ENCODE data around the gene LRMDA. TPM values are rescaled to one million over a fixed set of nuclear protein-coding genes. Genes with fewer than 3 reads are reported as not detected.

The LRMDA gene
- total RNA-seq, 1 donor from 2014 or later, result 5.2 TPM

DNA sequence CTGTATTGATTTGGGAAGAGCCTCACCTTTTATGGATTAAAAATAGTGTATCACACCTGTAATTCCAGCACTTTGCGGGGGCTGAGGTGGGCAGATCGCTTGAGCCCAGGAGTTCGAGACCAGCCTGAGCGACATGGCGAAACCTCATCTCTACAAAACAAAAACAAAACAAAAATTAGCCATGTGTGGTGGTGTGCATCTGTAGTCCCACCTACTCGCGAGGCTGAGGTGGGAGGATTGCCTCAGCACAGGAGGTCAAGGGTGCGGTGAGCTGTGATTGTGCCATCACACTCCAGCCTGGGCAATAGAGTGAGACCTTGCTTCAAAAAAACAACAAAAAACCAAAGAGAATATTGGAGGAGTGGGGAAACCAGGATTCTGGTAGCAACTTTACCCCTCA is 79.6 kb downstream of the LRMDA start:
- Histone ChIP-seq H3K79me2 (ENCODE audit: low read depth) (no peaks in the 10 kb centered on the region), H4K20me1 (ENCODE audit: low read depth) (no peaks in the 10 kb centered on the region), H3K27me3 (no peaks in the 10 kb centered on the region), H3K4me3 (no peak overlapping the region), H3K4me1 (no peaks in the 10 kb centered on the region), H3K27ac (no peak overlapping the region), H3K4me2 (no peak overlapping the region), H3K9ac (no peak overlapping the region), H3K36me3 (no peaks in the 10 kb centered on the region), H3F3A (ENCODE audit: low read depth) (no peaks in the 10 kb centered on the region), H2AFZ (replicated peaks) (no peak overlapping the region), H3K9me3 (ENCODE audit: low read depth) (peaks cover 4% of the 10 kb centered on the region)
- Mint-ChIP-seq H3K4me3 (no peak overlapping the region), H3K27ac (no peak overlapping the region), H3K27me3 (ENCODE audit: insufficient read depth, low read depth) (peaks cover 6% of the 10 kb centered on the region), H3K9me3 (peaks cover 7% of the 10 kb centered on the region), H3K36me3 (no peaks in the 10 kb centered on the region), H3K4me1 (peaks cover 8% of the 10 kb centered on the region)
- TF ChIP-seq, protein P1, sequence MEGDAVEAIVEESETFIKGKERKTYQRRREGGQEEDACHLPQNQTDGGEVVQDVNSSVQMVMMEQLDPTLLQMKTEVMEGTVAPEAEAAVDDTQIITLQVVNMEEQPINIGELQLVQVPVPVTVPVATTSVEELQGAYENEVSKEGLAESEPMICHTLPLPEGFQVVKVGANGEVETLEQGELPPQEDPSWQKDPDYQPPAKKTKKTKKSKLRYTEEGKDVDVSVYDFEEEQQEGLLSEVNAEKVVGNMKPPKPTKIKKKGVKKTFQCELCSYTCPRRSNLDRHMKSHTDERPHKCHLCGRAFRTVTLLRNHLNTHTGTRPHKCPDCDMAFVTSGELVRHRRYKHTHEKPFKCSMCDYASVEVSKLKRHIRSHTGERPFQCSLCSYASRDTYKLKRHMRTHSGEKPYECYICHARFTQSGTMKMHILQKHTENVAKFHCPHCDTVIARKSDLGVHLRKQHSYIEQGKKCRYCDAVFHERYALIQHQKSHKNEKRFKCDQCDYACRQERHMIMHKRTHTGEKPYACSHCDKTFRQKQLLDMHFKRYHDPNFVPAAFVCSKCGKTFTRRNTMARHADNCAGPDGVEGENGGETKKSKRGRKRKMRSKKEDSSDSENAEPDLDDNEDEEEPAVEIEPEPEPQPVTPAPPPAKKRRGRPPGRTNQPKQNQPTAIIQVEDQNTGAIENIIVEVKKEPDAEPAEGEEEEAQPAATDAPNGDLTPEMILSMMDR (IDR thresholded peaks at IDR 0.05), result no peak
- TF ChIP-seq EZH2 (IDR thresholded peaks at IDR 0.05) (no peak), EZH2phosphoT487 (IDR thresholded peaks at IDR 0.05) (no peak)
- no peak for DNase-seq (ENCODE audit: low spot score)

DNA sequence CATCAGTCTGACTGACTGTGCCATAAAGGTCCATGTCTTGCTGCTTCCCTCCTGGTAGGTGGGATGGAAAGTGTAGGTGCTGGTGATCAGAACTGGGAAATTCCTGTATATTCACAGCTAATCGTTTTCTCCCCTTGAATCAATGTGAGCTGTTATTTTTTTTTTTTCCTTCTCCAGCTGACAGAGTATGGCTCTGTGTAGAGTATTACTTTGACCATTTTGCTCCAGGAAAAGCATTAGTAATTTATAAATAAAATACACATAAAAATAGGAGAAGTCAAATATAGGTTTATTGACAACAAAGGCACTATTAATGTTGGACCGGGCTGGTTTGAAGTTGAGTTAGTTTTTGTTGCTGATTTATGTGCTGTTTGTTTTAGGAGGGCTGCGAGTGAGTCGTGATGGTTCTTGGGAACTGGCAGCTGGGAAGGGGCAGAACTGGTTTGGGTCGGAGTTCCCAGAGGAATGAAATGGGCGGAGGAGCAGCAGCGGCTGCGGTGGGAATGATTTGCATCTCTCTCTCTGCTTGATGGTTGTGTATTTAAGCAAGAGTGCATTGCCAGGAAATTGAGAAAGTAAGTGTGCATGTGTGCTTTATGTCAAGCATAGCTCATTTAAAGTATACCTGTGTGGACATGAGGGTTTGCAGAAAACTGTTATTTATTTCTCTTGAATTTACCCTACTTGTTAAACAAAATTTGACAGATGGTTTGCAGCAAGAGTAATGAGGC is 80.9 kb downstream of the LRMDA start:
- no peaks in the 10 kb centered on the region for H3K36me3 ChIP-seq
- Mint-ChIP-seq H3K27ac (no peak overlapping the region), H3K36me3 (no peaks in the 10 kb centered on the region), H3K9me3 (peaks cover 9% of the 10 kb centered on the region), H3K4me1 (peaks cover 5% of the 10 kb centered on the region), H3K4me3 (no peak overlapping the region), H3K27me3 (ENCODE audit: insufficient read depth, low read depth) (peaks cover 6% of the 10 kb centered on the region)
- H3K4me3 ChIP-seq, result no peak overlapping the region
- DNase-seq (ENCODE audit: low spot score), result no peak
- TF ChIP-seq EZH2 (IDR thresholded peaks at IDR 0.05) (no peak), EZH2phosphoT487 (IDR thresholded peaks at IDR 0.05) (no peak)
- TF ChIP-seq, protein P1 (IDR thresholded peaks at IDR 0.05), result no peak
- H3K27me3 ChIP-seq, result no peaks in the 10 kb centered on the region
- no peak overlapping the region for H3K27ac ChIP-seq
- H3K9ac ChIP-seq, result no peak overlapping the region
- no peaks in the 10 kb centered on the region for H3K79me2 ChIP-seq (ENCODE audit: low read depth)
- H3K4me2 ChIP-seq, result no peak overlapping the region
- peaks cover 4% of the 10 kb centered on the region for H3K9me3 ChIP-seq (ENCODE audit: low read depth)
- no peaks in the 10 kb centered on the region for H3F3A ChIP-seq (ENCODE audit: low read depth)
- no peaks in the 10 kb centered on the region for H4K20me1 ChIP-seq (ENCODE audit: low read depth)
- H2AFZ ChIP-seq (replicated peaks), result no peak overlapping the region
- no peaks in the 10 kb centered on the region for H3K4me1 ChIP-seq

DNA sequence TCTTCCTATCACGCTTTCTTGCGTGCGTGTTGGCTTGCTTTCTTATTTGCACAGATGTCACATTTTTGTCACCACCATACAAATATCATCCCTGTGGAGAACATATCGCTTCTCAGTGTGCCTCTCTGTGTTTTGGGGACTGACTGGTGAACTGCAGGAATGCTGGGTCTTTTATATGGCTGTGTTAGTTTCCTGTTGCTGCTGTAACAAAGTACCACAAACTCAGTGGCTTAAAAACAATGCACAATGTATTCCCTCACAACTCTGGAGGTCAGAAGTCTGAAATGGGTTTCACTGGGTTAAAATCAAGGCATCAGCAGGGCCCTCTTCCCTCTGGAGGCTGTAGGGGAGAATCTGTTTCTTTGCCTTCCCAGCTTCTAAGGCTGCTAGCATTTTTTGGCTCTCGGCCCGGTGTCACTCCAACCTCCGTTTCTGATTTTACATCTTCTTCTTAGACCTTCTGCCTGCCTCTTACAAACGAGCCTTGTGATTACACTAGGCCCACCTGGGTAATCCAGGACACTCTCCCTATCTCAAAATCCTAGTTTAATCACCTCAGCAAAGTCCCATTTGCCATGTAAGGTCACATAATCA is 82.0 kb downstream of the LRMDA start:
- DNase-seq (ENCODE audit: low spot score), result no peak
- H2AFZ ChIP-seq (replicated peaks), result no peak overlapping the region
- no peak overlapping the region for H3K4me3 Mint-ChIP-seq
- no peak overlapping the region for H3K27ac ChIP-seq
- H3K9ac ChIP-seq, result no peak overlapping the region
- no peaks in the 10 kb centered on the region for H4K20me1 ChIP-seq (ENCODE audit: low read depth)
- TF ChIP-seq, protein P1 (IDR thresholded peaks at IDR 0.05), result no peak
- TF ChIP-seq EZH2 (IDR thresholded peaks at IDR 0.05), result no peak
- no peak for TF ChIP-seq EZH2phosphoT487 (IDR thresholded peaks at IDR 0.05)
- H3K27ac Mint-ChIP-seq, result no peak overlapping the region
- no peaks in the 10 kb centered on the region for H3K79me2 ChIP-seq (ENCODE audit: low read depth)
- H3K36me3 ChIP-seq, result no peaks in the 10 kb centered on the region
- H3K4me1 Mint-ChIP-seq, result peaks cover 5% of the 10 kb centered on the region
- H3K4me3 ChIP-seq, result no peak overlapping the region
- peaks cover 6% of the 10 kb centered on the region for H3K27me3 Mint-ChIP-seq (ENCODE audit: insufficient read depth, low read depth)
- no peaks in the 10 kb centered on the region for H3F3A ChIP-seq (ENCODE audit: low read depth)
- H3K4me1 ChIP-seq, result no peaks in the 10 kb centered on the region
- H3K27me3 ChIP-seq, result no peaks in the 10 kb centered on the region
- H3K36me3 Mint-ChIP-seq, result no peaks in the 10 kb centered on the region
- peaks cover 11% of the 10 kb centered on the region for H3K9me3 Mint-ChIP-seq
- peaks cover 4% of the 10 kb centered on the region for H3K9me3 ChIP-seq (ENCODE audit: low read depth)
- no peak overlapping the region for H3K4me2 ChIP-seq

Measured in neural progenitor cell (in vitro differentiated cells).